Stimulated activated CD8-positive, alpha-beta memory T cell treated with anti-CD3 and anti-CD28 coated beads, Interleukin-2, amount 100 ng/mL, for 48 hours (primary cell): ENCODE measurements around the gene PSMD9.
"Not testable (repeated sequence)": the region's sequence is repeated elsewhere in the genome, so short reads cannot be mapped to it uniquely, and the experiment has no call there.

Experiments
- DNase-seq, 2 donors: peaks; one replicate each; pipeline ENCODE4 v3.0.0-alpha.2; 2020; ENCODE audit warnings: low read depth in 2 of 2

Gene PSMD9

GRCh38 chr12:121888478-121889273 lies at the start of gene PSMD9:
Gene PSMD9, plus strand, starts transcription at chr12:121888790. Its CDS starts 67 bp downstream, at chr12:121888857.
- peak; percentile 99 for DNase-seq

- DNase-seq: peak; percentile 100
Observed at GRCh38 chr12:121839106-121839992, 49.2 kb upstream of the PSMD9 start.

- DNase-seq: no peak
Observed at GRCh38 chr12:121839993-121840761, 48.4 kb upstream of the PSMD9 start.

GRCh38 chr12:121843236-121843982 lies 45.2 kb upstream of the PSMD9 start:
- DNase-seq: no peak

GRCh38 chr12:121845701-121846100 lies 42.9 kb upstream of the PSMD9 start:
- no peak for DNase-seq

GRCh38 chr12:121849211-121849610 lies 39.4 kb upstream of the PSMD9 start:
- DNase-seq: no peak

- DNase-seq: no peak
Observed at GRCh38 chr12:121849665-121850064, 38.9 kb upstream of the PSMD9 start.

GRCh38 chr12:121852392-121852791 lies 36.2 kb upstream of the PSMD9 start:
- DNase-seq: not testable (repeated sequence)

GRCh38 chr12:121857322-121858246 lies 31.0 kb upstream of the PSMD9 start:
- no peak for DNase-seq

- DNase-seq: no peak
Observed at GRCh38 chr12:121858318-121858661, 30.3 kb upstream of the PSMD9 start.

GRCh38 chr12:121858662-121859572 lies 29.7 kb upstream of the PSMD9 start, which contains the start of gene HPD:
Gene HPD, minus strand, starts transcription at chr12:121858859. Its CDS starts 36 bp downstream, at chr12:121858823.
- no peak for DNase-seq

- DNase-seq: no peak
Observed at GRCh38 chr12:121860257-121860656, 28.3 kb upstream of the PSMD9 start.

GRCh38 chr12:121860699-121861098 lies 27.9 kb upstream of the PSMD9 start:
- not testable (repeated sequence) for DNase-seq

GRCh38 chr12:121861636-121862254 lies 26.8 kb upstream of the PSMD9 start:
- DNase-seq: no peak

GRCh38 chr12:121866331-121866730 lies 22.3 kb upstream of the PSMD9 start:
- DNase-seq: no peak

- not testable (repeated sequence) for DNase-seq
Observed at GRCh38 chr12:121869229-121869628, 19.4 kb upstream of the PSMD9 start.

- no peak for DNase-seq
Observed at GRCh38 chr12:121871467-121871866, 17.1 kb upstream of the PSMD9 start.

GRCh38 chr12:121872546-121873215 lies 15.9 kb upstream of the PSMD9 start:
- DNase-seq: no peak
